Stomach (tissue), 9 donors: ENCODE measurements around the gene RPS2. TPM values are rescaled to one million over a fixed set of nuclear protein-coding genes. Genes with fewer than 3 reads are reported as not detected.
A peak's percentile ranks its signal among the peaks of the same experiment; 100 is the strongest.

Experiments
- DNase-seq, 2 donors: peaks; one replicate each; pipeline versions ENCODE4 v3.0.0 to v3.0.0-alpha.2; 2013 to 2019
- H3K27ac ChIP-seq, 5 donors: fragments of 200-600 bp in 4 of 5; sonication (generic) in 4 of 5; one replicate each; pipeline ENCODE4 v1.5.1; 2013 to 2019; ENCODE audit warnings: mild to moderate bottlenecking in 1 of 5, moderate library complexity in 1 of 5
- H3K27me3 ChIP-seq, 3 donors: fragments of 200-600 bp; sonication (generic); one replicate each; pipeline ENCODE4 v1.5.1; 2017 to 2019; ENCODE audit warnings: mixed run types in 1 of 3
- H3K36me3 ChIP-seq, 4 donors: fragments of 200-600 bp; sonication (generic); 1 replicate in 3 of 4; 2 replicates in 1 of 4; pipeline ENCODE4 v1.5.1; 2016 to 2019
- H3K4me1 ChIP-seq, 4 donors: fragments of 200-600 bp; sonication (generic); one replicate each; pipeline ENCODE4 v1.5.1; 2016 to 2019
- H3K4me3 ChIP-seq, 4 donors: fragments of 200-600 bp; sonication (generic) in 3 of 4; one replicate each; pipeline ENCODE4 v1.5.1; 2016 to 2019; ENCODE audit warnings: mild to moderate bottlenecking in 1 of 4
- H3K9me3 ChIP-seq, 4 donors: fragments of 200-600 bp; sonication (generic); one replicate each; pipeline ENCODE4 v1.5.1; 2016 to 2019
- CTCF ChIP-seq, 7 experiments: fragments of 450-650 bp in 4 of 7; fragments of 200-600 bp in 3 of 7; sonication (generic) in 3 of 7; IDR thresholded peaks; one replicate each; pipeline ENCODE4 v1.5.1; 2016 to 2019; ENCODE audit warnings: antibody characterized with exemption in 7 of 7, control low read depth in 2 of 7, mild to moderate bottlenecking in 1 of 7
- EP300 ChIP-seq: sonication (generic); formaldehyde crosslinking; IDR thresholded peaks from one replicate; pipeline ENCODE4 v1.6.1; 2017; ENCODE audit warnings: antibody characterized with exemption
- POLR2A ChIP-seq, 4 donors: fragments of 450-650 bp; IDR thresholded peaks; one replicate each; pipeline ENCODE4 v1.6.1; 2016; ENCODE audit warnings: antibody characterized with exemption in 4 of 4, control low read depth in 2 of 4, mild to moderate bottlenecking in 1 of 4, moderate library complexity in 1 of 4
- POLR2AphosphoS5 ChIP-seq, 3 donors: sonication (generic); formaldehyde crosslinking; IDR thresholded peaks; one replicate each; pipeline ENCODE4 v1.6.1; 2016; ENCODE audit warnings: antibody characterized with exemption in 3 of 3
- WGBS, 5 donors: extraction: QIAGEN DNeasy Blood & Tissue Kit in 3 of 5; methylation state at CpG; one replicate each; pipeline versions ENCODE4 v1.1.5 to v1.1.7; 2013 to 2018; 5-methylcytosine and 5-hydroxymethylcytosine counted together
- intact Hi-C: fragments of 100-400 bp; cut with DNase I; formaldehyde crosslinking; loops from one replicate; pipeline ENCODE4 v1.15.1; 2023; ENCODE audit warnings: low total_unique reads
- polyA plus RNA-seq, 3 donors: library from polyadenylated mRNA; stranded (reverse); fragments of 200-250 nt; gene quantifications; one replicate each; pipeline ENCODE4 v1.2.3, GENCODE V29; 2013
- total RNA-seq, 5 donors: library from RNA; depleted of rRNA; stranded (reverse); fragments of >200 nt; gene quantifications; one replicate each; pipeline versions ENCODE4 v1.1.0 to v1.2.3, GENCODE V29; 2014 to 2016
- donor health status: healthy with polysubstance abuse.
- donor health status: Bipolar disorder and iron deficiency.
- donor health status: healthy.

The RPS2 gene
- total and polyA plus RNA-seq, 8 donors: 997 to 4,842 (median 2,511) TPM

GRCh38 chr16:1961651-1962067 is 3.0 kb downstream of the RPS2 start:
- H3K27me3 ChIP-seq: no peaks in the 10 kb centered on the region
- WGBS, 5 donors: 46 to 63% (median 55%) methylated on average over 6 of the region's 6 CpGs
- H3K9me3 ChIP-seq: no peaks in the 10 kb centered on the region
- TF ChIP-seq POLR2AphosphoS5 (IDR thresholded peaks at IDR 0.05) (no peak), CTCF (IDR thresholded peaks at IDR 0.05) (no peak), EP300 (no peak), POLR2A (IDR thresholded peaks at IDR 0.05) (no peak)
- peak overlapping the region in 1 of 4 donors; percentile 83 for H3K4me3 ChIP-seq
- no peak for DNase-seq
- intact Hi-C loops: no loop called here
- peak overlapping the region in 1 of 5 donors; percentile 97 for H3K27ac ChIP-seq
- peaks cover 50 to 69% (median 56%) of the 10 kb centered on the region in 4 donors for H3K4me1 ChIP-seq
- H3K36me3 ChIP-seq: peaks cover 23 to 28% (median 26%) of the 10 kb centered on the region in 4 donors

GRCh38 chr16:1960665-1961630 is 3.7 kb downstream of the RPS2 start:
- intact Hi-C loops: no loop called here
- no peak for DNase-seq
- Histone ChIP-seq H3K4me3 (peak overlapping the region; percentile 63 to 87 (median 78)), H3K4me1 (peaks cover 47 to 63% (median 53%) of the 10 kb centered on the region in 4 donors), H3K27me3 (no peaks in the 10 kb centered on the region), H3K9me3 (no peaks in the 10 kb centered on the region), H3K36me3 (peaks cover 23 to 28% (median 26%) of the 10 kb centered on the region in 4 donors), H3K27ac (peak overlapping the region in 4 of 5 donors; percentile 56 to 97 (median 88))
- no peak for TF ChIP-seq CTCF (IDR thresholded peaks at IDR 0.05)
- peak in 1 of 3 donors; percentile 60 for TF ChIP-seq POLR2AphosphoS5 (IDR thresholded peaks at IDR 0.05)
- WGBS, 5 donors: 27 to 43% (median 34%) methylated on average over 18 to 20 of the region's 20 CpGs

DNA sequence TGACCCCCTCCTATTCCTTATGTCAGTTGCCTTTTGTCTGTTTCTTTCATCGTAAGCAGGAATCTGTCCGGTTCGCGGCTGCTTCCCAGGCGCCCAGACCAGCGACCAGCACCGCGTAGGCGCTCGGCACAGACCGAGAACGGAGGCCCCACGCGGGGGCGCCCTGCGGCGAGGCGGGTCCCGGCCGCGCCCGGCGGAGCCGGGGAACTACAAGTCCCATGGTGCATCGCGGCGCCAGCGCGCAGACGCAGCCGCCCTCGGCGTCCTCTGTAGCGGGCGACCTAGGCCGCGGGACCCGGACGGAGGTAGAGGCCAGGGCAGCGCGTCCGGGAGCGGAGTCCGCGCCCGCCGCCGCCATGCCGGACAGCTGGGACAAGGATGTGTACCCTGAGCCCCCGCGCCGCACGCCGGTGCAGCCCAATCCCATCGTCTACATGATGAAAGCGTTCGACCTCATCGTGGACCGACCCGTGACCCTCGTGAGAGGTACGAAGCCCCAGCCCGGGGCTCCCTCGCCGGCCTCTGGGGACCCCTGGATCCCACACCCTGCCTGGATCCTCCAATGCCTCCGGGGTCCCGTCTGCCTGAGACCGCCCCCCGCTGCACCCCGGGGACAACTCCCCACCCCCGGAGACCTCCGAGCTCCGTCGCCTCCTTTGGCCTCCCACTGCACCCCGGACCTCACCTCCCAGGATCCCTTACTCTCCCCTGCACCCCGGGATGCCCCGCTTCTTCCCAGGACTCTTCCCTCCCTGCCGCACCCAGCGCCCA is 5.2 kb downstream of the RPS2 start, which contains the start of gene NDUFB10:
Gene NDUFB10, plus strand, starts transcription at position 270 of the 771 bp plus-strand sequence. Its CDS starts 87 bp downstream, at position 357.
- Histone ChIP-seq H3K4me3 (peak within 1 kb of the TSS; percentile 63 to 87 (median 78)), H3K36me3 (peaks cover 23 to 28% (median 26%) of the 10 kb centered on the region in 4 donors), H3K27me3 (no peaks in the 10 kb centered on the region), H3K4me1 (peaks cover 41 to 56% (median 46%) of the 10 kb centered on the region in 4 donors), H3K9me3 (no peaks in the 10 kb centered on the region), H3K27ac (peak within 1 kb of the TSS; percentile 84 to 97 (median 90))
- intact Hi-C loops: no loop called here
- TF ChIP-seq EP300: no peak
- peak in 1 of 4 donors; percentile 62 for TF ChIP-seq POLR2A (IDR thresholded peaks at IDR 0.05)
- peak in 5 of 7 experiments; percentile 42 to 71 (median 55) for TF ChIP-seq CTCF (IDR thresholded peaks at IDR 0.05)
- TF ChIP-seq POLR2AphosphoS5 (IDR thresholded peaks at IDR 0.05): peak; percentile 82 to 98 (median 95)
- peak; percentile 96 to 97 for DNase-seq
- 0 to 2% (median 1%) methylated on average over 48 to 79 of the region's 79 CpGs for WGBS, 5 donors
